Measurements from ENCODE around the gene EEFSEC. TPM values are rescaled to one million over a fixed set of nuclear protein-coding genes. Genes with fewer than 3 reads are reported as not detected.
A peak's percentile ranks its signal among the peaks of the same experiment; 100 is the strongest.

EEFSEC gene
- total RNA-seq, 6 donors from 2014 or later, result 14.9 to 38.8 (median 17.9) TPM

DNA sequence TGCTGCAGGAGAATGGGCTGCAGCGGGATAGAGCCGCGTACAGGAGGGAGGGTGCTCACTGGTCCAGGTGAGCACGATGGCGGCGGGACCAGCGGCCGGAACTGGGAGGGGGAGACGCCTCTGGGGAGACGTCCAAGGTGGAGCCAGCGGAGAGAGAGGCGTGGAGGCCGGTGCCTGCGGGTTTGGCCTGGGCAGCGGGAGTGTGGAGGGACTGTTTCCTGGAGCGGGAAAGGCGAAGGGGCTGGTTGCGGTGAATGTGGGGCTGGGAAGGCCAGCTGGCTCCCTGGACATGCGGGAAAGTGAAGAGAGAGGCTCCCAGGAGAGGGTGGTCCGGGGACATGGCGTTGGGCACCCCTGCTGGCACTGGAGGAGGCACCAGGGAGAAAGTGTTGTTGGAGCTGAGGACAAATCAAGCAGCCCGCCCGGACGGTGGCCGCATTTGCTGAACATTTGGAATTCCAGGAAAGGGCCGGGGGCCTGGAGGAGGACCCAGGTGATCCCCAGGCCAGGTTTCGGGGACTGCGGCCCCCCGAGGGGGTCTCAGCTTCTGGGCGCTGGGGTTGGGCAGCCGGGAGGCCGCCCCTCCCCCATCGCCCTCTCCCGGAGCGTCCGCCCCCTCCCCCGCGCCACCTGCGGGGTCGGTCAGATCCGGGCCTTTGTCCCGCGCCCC, 279.2 kb downstream of the EEFSEC start:
- Histone ChIP-seq H3K27ac (no peak overlapping the region), H3K4me1 (peaks cover 9 to 13% (median 12%) of the 10 kb centered on the region in 4 donors), H3K36me3 (no peaks in the 10 kb centered on the region), H3K27me3 (peaks cover 0 to 18% (median 8%) of the 10 kb centered on the region in 4 donors), H3K4me3 (peak overlapping the region in 3 of 4 donors; percentile 27 to 49 (median 45)), H3K9me3 (no peaks in the 10 kb centered on the region)
- DNase-seq (peak in 1 of 2 donors; percentile 76), ATAC-seq (ENCODE audit: low FRiP score in 2 of 2) (no peak)
- WGBS, 2 donors, result 14 to 22% methylated on average over 23 to 29 of the region's 43 CpGs
- TF ChIP-seq POLR2AphosphoS5 (IDR thresholded peaks at IDR 0.05) (no peak), CTCF (IDR thresholded peaks at IDR 0.05) (no peak), EP300 (IDR thresholded peaks at IDR 0.05) (no peak), POLR2A (IDR thresholded peaks at IDR 0.05) (no peak)

- peaks cover 0 to 18% (median 8%) of the 10 kb centered on the region in 4 donors for H3K27me3 ChIP-seq
- H3K36me3 ChIP-seq, result no peaks in the 10 kb centered on the region
- peaks cover 9 to 13% (median 12%) of the 10 kb centered on the region in 4 donors for H3K4me1 ChIP-seq
- H3K9me3 ChIP-seq, result no peaks in the 10 kb centered on the region
- H3K4me3 ChIP-seq, result peak overlapping the region in 3 of 4 donors; percentile 27 to 49 (median 45)
- no peak for TF ChIP-seq EP300 (IDR thresholded peaks at IDR 0.05)
- TF ChIP-seq POLR2A (IDR thresholded peaks at IDR 0.05), result no peak
- no peak for TF ChIP-seq CTCF (IDR thresholded peaks at IDR 0.05)
- no peak for TF ChIP-seq POLR2AphosphoS5 (IDR thresholded peaks at IDR 0.05)
- H3K27ac ChIP-seq, result no peak overlapping the region
- DNase-seq, result peak in 1 of 2 donors; percentile 83
- no peak for ATAC-seq (ENCODE audit: low FRiP score in 2 of 2)
- 59% methylated on average over 14 of the region's 53 CpGs; no CpG with 5 or more reads in 1 of the 2 donors for WGBS, 2 donors
Observed at GRCh38 chr3:128432971-128433836, 279.9 kb downstream of the EEFSEC start.

DNA sequence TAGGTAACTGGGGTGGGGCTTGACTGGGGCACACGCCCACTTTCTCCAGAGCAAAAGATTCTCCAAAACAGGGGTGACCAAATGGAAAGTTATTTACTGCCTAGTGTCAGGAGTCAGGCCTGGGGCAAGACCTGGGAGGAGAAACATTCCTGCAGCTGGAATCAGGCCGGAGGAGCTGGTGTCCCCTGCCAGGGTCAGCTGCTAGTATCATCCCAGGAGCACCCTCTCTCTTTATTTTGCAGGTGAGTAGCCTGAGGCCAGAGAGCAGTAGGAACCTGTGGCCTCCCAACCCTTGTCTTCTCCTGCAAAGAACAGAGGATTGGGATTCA, 280.5 kb downstream of the EEFSEC start:
- TF ChIP-seq EP300 (IDR thresholded peaks at IDR 0.05) (no peak), POLR2A (IDR thresholded peaks at IDR 0.05) (no peak), CTCF (IDR thresholded peaks at IDR 0.05) (no peak), POLR2AphosphoS5 (IDR thresholded peaks at IDR 0.05) (no peak)
- 39 to 88% methylated on average over 2 of the region's 2 CpGs for WGBS, 2 donors
- ATAC-seq (ENCODE audit: low FRiP score in 2 of 2) (no peak), DNase-seq (no peak)
- Histone ChIP-seq H3K4me3 (no peak overlapping the region), H3K9me3 (no peaks in the 10 kb centered on the region), H3K27ac (no peak overlapping the region), H3K27me3 (peaks cover 0 to 18% (median 8%) of the 10 kb centered on the region in 4 donors), H3K36me3 (no peaks in the 10 kb centered on the region), H3K4me1 (peaks cover 9 to 13% (median 12%) of the 10 kb centered on the region in 4 donors)

- ATAC-seq (ENCODE audit: low FRiP score in 2 of 2), result no peak
- no peaks in the 10 kb centered on the region for H3K9me3 ChIP-seq
- no peak overlapping the region for H3K4me3 ChIP-seq
- 86 to 93% methylated on average over 2 of the region's 2 CpGs for WGBS, 2 donors
- H3K4me1 ChIP-seq, result peaks cover 9 to 13% (median 12%) of the 10 kb centered on the region in 4 donors
- peaks cover 0 to 18% (median 8%) of the 10 kb centered on the region in 4 donors for H3K27me3 ChIP-seq
- no peaks in the 10 kb centered on the region for H3K36me3 ChIP-seq
- DNase-seq, result no peak
- no peak overlapping the region for H3K27ac ChIP-seq
- TF ChIP-seq POLR2A (IDR thresholded peaks at IDR 0.05) (no peak), POLR2AphosphoS5 (IDR thresholded peaks at IDR 0.05) (no peak), EP300 (IDR thresholded peaks at IDR 0.05) (no peak), CTCF (IDR thresholded peaks at IDR 0.05) (no peak)
Observed at GRCh38 chr3:128434524-128434923, 281.2 kb downstream of the EEFSEC start.
